Activated naive CD4-positive, alpha-beta T cell treated with anti-CD3 and anti-CD28 coated beads, Interleukin-2, amount 50 U/mL, for 16 hours (primary cell): ENCODE measurements around the gene PRSS1.
"Not testable (repeated sequence)": the region's sequence is repeated elsewhere in the genome, so short reads cannot be mapped to it uniquely, and the experiment has no call there.

Experiments
- DNase-seq: peaks from one replicate; pipeline ENCODE4 v3.0.0-alpha.2; 2020

PRSS1 gene

GRCh38 chr7:142775351-142776115 is 26.3 kb downstream of the PRSS1 start:
- DNase-seq = not testable (repeated sequence)

- DNase-seq = no peak
Measured at GRCh38 chr7:142776206-142776844, 27.1 kb downstream of the PRSS1 start.

DNA sequence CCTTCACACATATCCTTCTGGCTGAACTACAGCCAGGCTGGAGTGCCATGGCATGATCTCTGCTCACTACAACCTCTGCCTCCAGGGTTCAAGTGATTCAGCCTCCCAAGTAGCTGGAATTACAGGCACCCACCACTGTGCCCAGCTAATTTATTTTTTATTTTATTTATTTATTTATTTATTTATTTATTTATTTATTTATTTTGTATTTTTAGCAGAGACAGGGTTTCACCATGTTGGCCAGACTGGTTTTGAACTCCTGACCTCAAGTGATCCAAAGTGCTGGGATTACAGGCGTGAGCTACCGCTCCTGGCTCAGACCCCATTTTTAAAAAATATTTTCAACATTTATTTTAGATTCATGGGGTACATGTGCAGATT is 27.6 kb downstream of the PRSS1 start:
- DNase-seq = not testable (repeated sequence)

- no peak for DNase-seq
Measured at GRCh38 chr7:142777318-142777717, 28.0 kb downstream of the PRSS1 start.

GRCh38 chr7:142782922-142783900 is 33.9 kb downstream of the PRSS1 start:
- peak; percentile 79 for DNase-seq

DNA sequence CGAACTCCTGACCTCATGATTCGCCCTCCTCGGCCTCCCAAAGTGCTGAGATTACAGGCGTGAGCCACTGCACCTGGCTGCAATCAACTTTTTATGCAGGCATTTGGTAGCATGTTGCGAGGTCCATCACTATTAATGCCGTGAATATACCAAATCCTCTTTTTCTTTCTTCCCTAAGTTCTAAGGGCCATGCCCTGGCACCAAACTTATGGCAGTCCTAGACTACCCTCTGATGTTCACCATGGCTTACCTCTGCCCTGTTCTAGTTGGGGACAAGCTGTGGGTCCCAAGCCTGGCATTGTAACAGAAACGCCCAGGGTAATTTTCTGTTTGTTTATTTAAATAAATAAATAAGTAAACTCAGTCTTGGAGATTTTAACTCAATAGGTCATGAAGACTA is 34.8 kb downstream of the PRSS1 start:
- DNase-seq = no peak

DNA sequence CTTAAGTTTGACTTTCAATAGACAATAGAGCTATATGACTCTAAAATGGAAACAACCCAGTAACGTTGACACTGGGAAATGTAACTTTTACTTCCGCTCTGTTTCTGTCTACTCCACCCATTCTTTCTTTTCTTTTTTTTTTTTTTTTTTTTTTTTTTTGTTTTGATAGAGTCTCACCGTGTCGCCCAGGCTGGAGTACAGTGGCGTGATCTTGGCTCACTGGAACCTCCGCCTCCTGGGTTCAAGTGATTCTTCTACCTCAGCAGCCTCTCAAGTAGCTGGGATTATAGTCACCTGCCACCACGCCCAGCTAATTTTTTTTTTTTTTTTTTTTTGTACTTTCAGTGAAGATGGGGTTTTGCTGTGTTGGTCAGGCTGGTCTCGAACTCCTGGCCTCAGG is 35.4 kb downstream of the PRSS1 start:
- DNase-seq = no peak

DNA sequence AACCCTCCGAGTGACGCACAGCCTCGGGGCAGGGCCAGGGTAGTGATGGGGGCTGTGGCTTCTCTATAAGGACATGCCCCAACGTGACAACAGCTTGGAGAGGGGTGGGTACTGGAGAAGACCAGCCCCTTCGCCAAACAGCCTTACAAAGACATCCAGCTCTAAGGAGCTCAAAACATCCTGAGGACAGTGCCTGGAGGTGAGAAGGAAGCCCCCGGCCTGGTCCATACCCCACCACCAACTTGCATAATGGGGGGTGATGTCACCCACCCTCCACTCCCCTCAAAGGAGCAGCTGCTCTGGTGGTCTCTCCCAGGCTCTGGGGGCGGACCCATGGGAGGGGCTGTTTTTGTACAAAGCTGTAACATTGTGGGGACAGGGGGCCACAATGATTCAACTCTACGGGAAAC is 36.6 kb downstream of the PRSS1 start:
- DNase-seq = peak; percentile 80

GRCh38 chr7:142787034-142787768 is 37.9 kb downstream of the PRSS1 start:
- no peak for DNase-seq

GRCh38 chr7:142787783-142788182 is 38.5 kb downstream of the PRSS1 start:
- no peak for DNase-seq

DNA sequence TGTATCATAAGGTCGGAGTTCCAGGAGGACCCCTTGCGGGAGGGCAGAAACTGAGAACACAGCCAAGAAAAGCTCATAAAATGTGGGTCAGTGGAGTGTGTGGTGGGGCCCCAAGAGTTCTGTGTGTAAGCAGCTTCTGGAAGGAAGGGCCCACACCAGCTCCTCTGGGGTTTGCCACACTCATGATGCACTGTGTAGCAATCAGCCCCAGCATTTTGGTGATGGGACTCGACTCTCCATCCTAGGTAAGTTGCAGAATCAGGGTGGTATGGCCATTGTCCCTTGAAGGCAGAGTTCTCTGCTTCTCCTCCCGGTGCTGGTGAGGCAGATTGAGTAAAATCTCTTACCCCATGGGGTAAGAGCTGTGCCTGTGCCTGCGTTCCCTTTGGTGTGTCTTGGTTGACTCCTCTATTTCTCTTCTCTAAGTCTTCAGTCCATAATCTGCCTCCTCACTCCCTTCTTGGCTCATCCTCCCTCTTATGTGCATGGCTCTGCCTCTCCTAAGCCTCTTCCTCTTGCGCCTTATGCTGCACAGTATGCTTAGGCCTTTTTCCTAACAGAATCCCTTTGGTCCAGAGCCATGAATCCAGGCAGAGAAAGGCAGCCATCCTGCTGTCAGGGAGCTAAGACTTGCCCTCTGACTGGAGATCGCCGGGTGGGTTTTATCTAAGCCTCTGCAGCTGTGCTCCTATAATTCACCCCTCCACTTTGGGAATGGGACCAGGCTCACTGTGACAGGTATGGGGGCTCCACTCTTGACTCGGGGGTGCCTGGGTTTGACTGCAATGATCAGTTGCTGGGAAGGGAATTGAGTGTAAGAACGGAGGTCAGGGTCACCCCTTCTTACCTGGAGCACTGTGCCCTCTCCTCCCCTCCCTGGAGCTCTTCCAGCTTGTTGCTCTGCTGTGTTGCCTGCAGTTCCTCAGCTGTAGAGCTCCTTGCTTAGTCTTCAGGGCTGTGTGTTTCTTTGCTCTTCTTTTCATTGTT is 39.3 kb downstream of the PRSS1 start:
- DNase-seq = no peak

DNA sequence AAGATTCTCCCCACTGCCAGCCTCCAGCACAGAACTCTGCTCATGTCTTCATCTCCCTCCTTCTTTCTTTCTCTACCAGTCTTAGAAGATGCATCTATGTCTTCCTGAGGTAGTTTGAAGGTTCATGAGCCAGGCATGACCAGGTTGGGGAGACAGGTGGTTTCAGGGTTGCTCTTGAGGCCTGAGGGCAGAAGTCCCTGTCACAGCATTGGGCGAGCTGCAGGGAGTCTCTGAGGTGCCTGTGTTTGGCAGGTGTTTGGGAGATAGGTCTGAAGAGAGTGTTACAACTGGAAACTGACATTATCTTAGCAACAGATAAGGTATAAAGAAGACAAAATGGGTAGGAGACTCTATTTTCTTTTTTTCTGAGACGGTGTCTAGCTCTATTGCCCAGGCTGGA is 40.2 kb downstream of the PRSS1 start:
- DNase-seq = no peak

DNA sequence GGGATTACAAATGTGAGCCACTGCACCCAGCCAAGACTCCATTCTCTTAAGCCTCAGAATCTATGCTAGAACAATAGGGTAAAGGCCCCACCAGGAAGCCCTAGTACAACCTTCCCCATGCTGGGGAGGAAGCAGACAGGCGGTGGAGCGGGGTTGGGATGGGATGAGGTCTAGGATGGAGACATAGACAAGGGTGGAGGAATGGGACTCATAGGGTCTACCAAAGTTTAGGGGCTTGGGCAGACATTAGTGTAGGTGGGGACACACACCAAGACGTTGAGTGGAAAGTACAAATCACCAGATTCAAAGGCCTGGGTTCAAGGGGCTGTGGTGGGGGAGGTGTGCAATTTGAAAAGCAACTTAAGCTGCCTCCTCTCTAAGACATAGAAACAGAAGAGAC is 40.8 kb downstream of the PRSS1 start:
- DNase-seq = peak; percentile 37

- DNase-seq = no peak
Measured at GRCh38 chr7:142790555-142790954, 41.3 kb downstream of the PRSS1 start.

DNA sequence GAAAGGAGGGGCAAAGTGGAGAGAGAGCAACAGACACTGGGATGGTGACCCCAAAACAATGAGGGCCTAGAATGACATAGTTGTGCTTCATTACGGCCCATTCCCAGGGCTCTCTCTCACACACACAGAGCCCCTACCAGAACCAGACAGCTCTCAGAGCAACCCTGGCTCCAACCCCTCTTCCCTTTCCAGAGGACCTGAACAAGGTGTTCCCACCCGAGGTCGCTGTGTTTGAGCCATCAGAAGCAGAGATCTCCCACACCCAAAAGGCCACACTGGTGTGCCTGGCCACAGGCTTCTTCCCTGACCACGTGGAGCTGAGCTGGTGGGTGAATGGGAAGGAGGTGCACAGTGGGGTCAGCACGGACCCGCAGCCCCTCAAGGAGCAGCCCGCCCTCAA is 42.2 kb downstream of the PRSS1 start:
- no peak for DNase-seq

DNA sequence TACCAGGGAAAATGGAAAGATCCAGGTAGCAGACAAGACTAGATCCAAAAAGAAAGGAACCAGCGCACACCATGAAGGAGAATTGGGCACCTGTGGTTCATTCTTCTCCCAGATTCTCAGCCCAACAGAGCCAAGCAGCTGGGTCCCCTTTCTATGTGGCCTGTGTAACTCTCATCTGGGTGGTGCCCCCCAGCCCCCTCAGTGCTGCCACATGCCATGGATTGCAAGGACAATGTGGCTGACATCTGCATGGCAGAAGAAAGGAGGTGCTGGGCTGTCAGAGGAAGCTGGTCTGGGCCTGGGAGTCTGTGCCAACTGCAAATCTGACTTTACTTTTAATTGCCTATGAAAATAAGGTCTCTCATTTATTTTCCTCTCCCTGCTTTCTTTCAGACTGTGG is 42.9 kb downstream of the PRSS1 start:
- DNase-seq = no peak

- no peak for DNase-seq
Measured at GRCh38 chr7:142792593-142792992, 43.3 kb downstream of the PRSS1 start.

DNA sequence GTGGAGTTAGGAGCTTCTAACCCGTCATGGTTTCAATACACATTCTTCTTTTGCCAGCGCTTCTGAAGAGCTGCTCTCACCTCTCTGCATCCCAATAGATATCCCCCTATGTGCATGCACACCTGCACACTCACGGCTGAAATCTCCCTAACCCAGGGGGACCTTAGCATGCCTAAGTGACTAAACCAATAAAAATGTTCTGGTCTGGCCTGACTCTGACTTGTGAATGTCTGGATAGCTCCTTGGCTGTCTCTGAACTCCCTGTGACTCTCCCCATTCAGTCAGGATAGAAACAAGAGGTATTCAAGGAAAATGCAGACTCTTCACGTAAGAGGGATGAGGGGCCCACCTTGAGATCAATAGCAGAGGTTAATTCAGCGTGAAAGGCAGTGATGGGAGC is 43.9 kb downstream of the PRSS1 start:
- DNase-seq = no peak

DNA sequence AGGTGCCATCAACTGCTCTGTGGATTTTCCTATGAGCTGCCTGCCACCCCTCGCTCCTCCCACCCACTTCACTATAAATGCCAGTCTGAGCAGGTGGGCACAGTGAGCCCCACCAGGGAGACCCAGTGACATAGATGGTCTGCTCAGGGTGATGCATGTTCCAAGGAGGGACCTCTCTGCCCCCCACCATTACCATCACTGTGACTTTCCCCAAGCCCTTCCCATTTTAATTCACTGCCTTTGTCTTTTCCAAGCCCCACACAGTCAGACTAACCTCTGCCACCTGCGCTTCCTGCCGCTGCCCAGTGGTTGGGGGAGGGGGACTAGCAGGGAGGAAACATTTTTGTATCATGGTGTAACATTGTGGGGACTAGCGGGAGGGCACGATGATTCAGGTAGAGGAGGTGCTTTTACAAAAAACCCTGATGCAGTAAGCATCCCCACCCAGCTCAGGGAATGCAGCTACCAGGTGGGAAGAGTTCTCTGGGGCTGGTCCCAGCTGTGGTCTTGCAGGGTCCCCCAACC is 46.1 kb downstream of the PRSS1 start:
- DNase-seq = peak; percentile 67

DNA sequence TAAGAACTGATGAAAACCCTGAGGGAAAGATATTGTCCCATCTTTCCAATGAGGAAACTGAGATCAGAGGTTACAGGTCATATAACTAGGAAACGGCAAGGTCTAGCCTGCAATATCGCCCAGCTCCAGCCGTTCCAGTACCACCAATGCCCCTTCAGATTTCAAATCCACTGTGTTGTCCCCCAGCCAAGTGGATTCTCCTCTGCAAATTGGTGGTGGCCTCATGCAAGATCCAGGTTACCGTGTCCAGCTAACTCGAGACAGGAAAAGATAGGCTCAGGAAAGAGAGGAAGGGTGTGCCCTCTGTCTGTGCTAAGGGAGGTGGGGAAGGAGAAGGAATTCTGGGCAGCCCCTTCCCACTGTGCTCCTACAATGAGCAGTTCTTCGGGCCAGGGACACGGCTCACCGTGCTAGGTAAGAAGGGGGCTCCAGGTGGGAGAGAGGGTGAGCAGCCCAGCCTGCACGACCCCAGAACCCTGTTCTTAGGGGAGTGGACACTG is 46.8 kb downstream of the PRSS1 start:
- no peak for DNase-seq
